Epithelial cell of prostate (primary cell): ENCODE measurements around the gene OBP2B.
A peak's percentile ranks its signal among the peaks of the same experiment; 100 is the strongest.

Source experiments
- DNase-seq: peaks from one replicate; pipeline ENCODE4 v3.0.0-alpha.2; 2011; ENCODE audit warnings: low read depth, low spot score
- H3K27ac ChIP-seq: fragments of 450-650 bp; 2 replicates; pipeline ENCODE4 v1.5.1; 2017; ENCODE audit warnings: mild to moderate bottlenecking

Gene OBP2B

GRCh38 chr9:133203506-133204075, 5.5 kb downstream of the OBP2B start:
- no peak overlapping the region for H3K27ac ChIP-seq
- no peak for DNase-seq

DNA sequence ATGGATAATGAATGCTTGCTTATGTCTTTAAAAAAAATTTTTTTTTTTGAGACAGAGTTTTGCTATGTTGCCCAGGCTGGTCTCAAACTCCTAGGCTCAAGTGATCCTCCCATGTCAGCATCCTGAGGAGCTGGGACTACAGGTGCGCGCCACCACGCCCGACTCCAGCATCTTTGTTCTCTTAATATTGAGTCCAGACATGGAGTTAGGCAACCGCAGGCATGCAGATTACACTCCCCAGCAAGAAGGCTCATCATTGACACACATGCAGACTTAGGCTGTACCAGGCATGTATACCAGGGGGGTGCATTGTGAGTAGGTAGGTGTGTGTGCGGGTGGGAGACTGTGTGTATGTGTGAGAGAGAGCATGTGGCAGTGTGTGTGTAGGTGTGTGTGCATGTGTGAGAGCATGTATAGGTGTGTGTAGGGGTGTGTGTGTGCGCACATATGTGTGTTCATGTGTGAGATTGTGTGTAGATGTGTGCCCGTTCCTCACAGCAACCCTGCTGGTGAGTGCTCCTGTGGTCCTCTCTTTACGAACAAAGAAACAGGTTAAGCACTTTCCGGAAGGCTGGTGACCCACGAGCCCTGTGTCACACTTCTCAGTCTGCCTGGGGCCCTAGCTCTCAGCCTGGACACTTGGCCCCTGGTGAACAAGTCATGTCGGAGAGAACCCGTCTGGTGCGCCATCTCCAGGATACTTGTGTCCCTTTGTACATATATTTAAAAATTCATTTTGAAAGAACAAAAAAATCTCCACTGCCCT, 6.2 kb downstream of the OBP2B start:
- no peak for DNase-seq
- H3K27ac ChIP-seq: no peak overlapping the region

GRCh38 chr9:133202145-133202513, 6.9 kb downstream of the OBP2B start:
- no peak overlapping the region for H3K27ac ChIP-seq
- no peak for DNase-seq

DNA sequence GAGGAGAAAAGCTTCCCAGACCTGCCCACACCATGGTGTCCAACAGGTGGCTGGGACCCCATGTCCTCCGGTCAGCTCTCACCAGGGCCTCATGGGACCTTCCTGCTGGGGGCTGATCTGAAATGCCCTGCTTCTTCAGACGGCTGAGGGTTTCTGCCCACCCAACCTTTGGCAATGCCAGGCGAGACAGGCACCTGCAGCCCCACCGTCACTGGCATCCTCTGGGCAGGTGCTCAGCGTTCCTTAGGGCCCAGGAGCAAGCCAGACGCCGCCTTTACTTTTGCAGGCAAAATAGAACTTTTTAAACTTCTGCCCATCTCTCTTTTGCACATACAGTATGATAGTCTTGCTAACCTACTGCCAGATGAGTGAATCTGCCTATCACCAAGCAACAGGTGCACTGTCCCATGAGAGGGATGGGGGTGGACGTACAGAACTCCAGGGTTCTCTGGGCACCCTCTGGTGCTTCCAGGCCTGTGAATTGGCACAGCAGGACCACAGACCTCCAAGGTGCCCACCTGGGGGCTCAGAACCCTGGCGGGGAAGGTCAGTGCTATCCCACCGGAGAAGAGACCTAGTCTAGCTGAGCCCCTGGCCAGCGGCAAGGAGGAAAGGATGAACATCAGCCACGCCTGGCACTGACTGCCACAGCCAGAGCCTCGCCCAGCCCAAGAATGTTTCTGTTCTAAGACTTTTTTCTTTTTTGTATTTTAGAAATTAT, 7.5 kb downstream of the OBP2B start:
- no peak overlapping the region for H3K27ac ChIP-seq
- no peak for DNase-seq

- H3K27ac ChIP-seq: no peak overlapping the region
These were observed 8.4 kb downstream of the OBP2B start for GRCh38 chr9:133200631-133201030.

DNA sequence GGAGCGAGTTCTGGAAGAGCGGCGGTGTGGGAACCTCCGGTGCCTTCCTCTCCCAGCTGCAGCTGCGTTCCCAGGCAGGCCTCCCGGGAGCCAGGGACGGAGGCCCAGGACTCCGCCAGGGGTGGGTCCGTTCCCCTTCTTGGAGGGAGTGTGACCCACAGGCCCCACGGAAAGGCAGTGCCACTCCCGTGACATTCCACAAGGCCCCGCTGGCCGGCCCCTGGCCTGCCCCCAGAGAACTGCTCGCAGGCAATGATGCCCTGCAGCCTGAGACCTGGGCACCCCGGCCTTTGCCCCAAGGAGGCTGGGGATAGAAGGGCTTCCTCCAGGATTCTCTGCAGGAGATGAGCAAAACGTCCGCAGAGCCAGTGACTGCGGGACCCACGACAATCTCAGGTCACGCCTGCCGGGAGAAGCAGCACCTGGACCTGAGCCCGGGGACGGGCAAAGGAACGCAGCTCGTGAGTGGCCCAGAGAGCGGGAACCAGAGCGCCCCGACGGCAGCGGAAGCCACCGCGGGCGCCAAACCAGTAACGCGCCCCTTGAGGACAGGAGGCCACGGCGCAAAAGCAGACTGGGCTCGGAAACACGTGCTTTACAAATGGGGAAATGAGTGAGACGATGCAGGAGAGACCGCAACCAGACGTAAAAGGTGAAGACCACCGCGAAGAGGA, 9.3 kb downstream of the OBP2B start:
- no peak overlapping the region for H3K27ac ChIP-seq
- DNase-seq: no peak

More at GRCh38 chr9:133200631-133201030, 8.4 kb downstream of the OBP2B start:
- no peak for DNase-seq

DNA sequence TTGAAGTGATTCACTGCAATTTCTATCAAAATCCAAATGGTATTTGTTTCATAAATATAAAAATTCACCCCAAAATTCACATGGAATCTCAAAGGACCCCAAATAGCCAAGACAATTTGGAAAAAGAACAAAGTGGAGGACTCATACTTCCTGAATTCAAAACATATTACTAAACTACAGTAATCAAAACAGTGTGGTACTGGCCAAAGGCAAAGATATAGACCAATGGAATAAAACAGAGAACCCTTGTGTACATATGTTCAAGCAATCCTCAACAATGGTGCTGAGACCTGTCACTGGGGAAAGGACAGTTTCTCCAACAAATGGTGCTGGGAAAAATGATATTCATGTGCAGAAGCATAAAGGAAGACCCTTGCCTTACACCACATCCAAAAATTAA, 14.0 kb downstream of the OBP2B start:
- DNase-seq: no peak
- no peak overlapping the region for H3K27ac ChIP-seq

DNA sequence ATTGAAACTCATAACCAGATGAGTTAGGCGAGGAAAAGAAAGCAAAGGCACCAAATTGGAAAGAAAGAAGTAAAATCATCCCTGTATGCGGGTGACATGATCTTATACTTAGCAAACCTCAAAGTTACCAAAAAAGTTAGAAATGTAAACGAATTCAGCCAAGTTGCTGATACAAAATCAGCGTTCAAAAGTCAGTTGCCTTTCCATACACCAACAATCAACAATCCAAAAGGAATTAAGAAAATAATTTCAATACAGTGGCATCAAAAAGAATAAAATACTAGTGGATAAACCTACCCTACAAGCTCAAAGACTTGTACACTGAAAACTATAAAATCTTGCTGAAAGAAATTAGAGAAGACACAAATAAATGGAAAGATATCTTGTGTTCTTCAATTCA, 14.5 kb downstream of the OBP2B start:
- DNase-seq: no peak
- H3K27ac ChIP-seq: no peak overlapping the region

DNA sequence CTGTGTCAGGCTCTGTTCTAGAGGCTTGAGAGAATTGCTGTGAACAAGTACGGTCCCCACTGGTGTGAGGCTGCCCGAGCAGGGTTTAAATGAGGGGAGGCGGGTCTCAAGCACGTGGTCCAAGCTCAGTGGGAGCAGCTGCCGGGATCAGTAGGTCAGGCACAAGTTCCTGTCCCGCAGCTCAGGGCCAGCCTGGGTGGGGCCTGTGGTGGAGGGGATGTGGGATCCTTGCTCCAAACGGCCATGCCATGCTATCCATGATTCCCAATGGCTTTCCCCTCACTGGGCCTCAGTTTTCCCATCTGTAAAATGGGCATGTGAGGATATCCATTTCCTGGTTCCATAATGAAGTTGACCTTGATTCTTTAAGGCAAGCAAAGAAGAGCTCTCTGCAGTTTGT, 17.1 kb downstream of the OBP2B start:
- DNase-seq: no peak
- H3K27ac ChIP-seq: no peak overlapping the region

GRCh38 chr9:133189826-133190225, 19.2 kb downstream of the OBP2B start:
- H3K27ac ChIP-seq: no peak overlapping the region
- no peak for DNase-seq

DNA sequence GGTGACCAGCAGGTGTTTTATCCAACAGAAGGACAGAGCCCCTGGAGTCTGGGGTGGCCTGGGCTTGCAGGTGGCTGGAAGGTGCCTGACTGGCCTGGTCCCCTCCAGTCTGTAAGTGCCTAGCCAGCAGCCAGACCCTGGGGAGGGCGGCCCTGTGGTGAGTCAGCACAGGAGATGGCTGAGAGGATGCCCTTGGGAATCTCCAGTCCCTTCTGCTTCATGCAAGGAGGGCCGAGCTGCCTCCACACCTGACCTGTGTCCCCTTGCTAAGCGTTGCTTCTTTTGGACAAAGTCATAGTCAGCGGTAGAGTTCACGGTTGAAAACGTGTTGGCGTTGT, 20.2 kb downstream of the OBP2B start:
- DNase-seq: no peak
- no peak overlapping the region for H3K27ac ChIP-seq

- H3K27ac ChIP-seq: no peak overlapping the region
- no peak for DNase-seq
These were observed 20.8 kb downstream of the OBP2B start for GRCh38 chr9:133188006-133188842.

GRCh38 chr9:133187561-133188005, 21.5 kb downstream of the OBP2B start:
- H3K27ac ChIP-seq: no peak overlapping the region
- DNase-seq: no peak

DNA sequence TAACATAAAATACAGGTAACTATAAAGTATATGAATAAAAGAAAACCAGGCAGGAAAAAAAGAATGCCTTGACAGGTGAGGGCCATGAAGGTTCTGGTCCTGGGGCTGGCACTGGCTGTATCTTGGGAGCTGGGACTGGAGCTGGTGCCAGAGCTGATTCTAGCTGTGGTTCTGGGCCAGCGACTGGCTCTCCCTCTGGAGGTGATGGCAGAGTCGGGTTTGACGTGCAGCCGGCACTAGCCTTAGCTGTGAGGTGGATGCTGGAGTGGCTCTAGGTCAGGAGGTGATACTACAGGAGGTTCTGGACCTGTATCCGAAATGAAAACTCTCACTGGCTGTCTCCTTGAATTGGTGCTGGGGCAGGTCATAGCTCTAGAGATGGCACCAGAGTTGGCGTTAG, 22.3 kb downstream of the OBP2B start:
- H3K27ac ChIP-seq: no peak overlapping the region
- DNase-seq: no peak

DNA sequence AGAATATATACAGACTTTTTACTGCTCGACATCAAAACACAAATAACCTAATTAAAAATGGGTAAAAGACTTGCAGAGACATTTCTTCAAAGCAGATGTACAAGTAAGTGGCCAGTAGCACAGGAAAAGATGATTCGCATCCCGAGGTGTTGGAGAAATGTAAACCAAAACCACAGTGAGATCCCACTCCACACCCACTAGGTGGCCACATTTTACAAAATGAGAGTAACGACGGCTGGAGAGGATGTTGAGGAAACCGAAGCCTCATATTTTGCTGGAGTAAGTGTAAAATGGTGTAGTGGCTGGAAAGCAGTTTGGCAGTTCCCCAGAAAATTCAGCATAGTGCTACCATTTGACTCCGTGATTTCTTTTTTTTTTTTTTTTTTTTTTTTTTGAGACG, 24.1 kb downstream of the OBP2B start:
- peak; percentile 20 for DNase-seq
- no peak overlapping the region for H3K27ac ChIP-seq

GRCh38 chr9:133182151-133182550, 26.9 kb downstream of the OBP2B start:
- no peak for DNase-seq
- H3K27ac ChIP-seq: no peak overlapping the region

DNA sequence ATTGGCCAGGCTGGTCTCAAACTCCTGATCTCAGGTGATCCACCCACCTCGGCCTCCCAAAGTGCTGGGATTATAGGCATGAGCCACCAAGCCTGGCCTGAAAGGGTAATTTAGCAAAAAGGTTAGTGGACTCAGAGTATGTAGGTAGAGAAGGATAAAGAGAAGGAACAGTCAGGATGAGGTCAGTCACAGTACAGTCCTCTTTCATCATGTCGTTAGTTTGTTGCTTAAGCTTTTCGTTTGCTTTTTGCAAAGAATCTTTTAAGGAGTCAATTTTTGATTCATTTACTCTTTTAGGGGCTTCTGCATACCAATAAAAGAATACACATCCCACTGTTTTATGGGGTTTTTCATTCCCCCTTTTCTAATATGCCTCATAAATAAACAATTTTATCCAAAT, 27.5 kb downstream of the OBP2B start:
- no peak for DNase-seq
- H3K27ac ChIP-seq: no peak overlapping the region

- no peak overlapping the region for H3K27ac ChIP-seq
- no peak for DNase-seq
These were observed 28.1 kb downstream of the OBP2B start for GRCh38 chr9:133180953-133181352.

DNA sequence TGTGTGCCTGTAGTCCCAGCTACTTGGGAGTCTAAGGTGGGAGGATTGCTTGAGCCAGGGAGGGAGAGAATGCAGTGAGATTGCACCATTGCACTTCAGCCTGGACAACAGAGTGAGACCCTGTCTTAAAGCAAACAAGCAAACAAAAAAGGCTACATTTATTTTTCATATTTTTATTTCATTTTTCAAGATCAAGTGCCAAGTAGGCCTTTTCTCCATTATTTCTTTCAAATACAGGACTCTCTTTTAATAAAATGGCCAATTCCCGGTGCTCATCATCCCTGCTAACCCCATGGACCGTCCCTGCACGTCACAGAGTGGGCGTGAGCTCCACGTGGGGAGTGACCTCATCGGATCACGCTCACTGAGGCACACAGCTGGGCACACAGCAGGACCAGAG, 36.0 kb downstream of the OBP2B start:
- H3K27ac ChIP-seq: no peak overlapping the region
- no peak for DNase-seq
